Esophagus squamous epithelium (tissue), 5 donors: ENCODE results near the gene IL1RAPL2. TPM values are rescaled to one million over a fixed set of nuclear protein-coding genes. Genes with fewer than 3 reads are reported as not detected.

Source experiments
- DNase-seq: peaks from one replicate; lab custom pipeline; 2025; lab: John Stamatoyannopoulos, UW
- H3K27ac ChIP-seq, 4 donors: fragments of 200-600 bp; sonication (generic); one replicate each; pipeline ENCODE4 v1.5.1; 2016 to 2019; ENCODE audit warnings: mild to moderate bottlenecking in 1 of 4
- H3K27me3 ChIP-seq, 4 donors: fragments of 200-600 bp; sonication (generic); 1 replicate in 3 of 4; 2 replicates in 1 of 4; pipeline versions ENCODE4 v1.5.1 to v1.6.0; 2017 to 2021; ENCODE audit warnings: antibody characterized with exemption in 1 of 4
- H3K36me3 ChIP-seq, 3 donors: fragments of 200-600 bp; sonication (generic); one replicate each; pipeline ENCODE4 v1.5.1; 2016 to 2019
- H3K4me1 ChIP-seq, 3 donors: fragments of 200-600 bp; sonication (generic); one replicate each; pipeline ENCODE4 v1.5.1; 2017 to 2019
- H3K4me3 ChIP-seq, 4 donors: fragments of 200-600 bp; sonication (generic); 1 replicate in 3 of 4; 2 replicates in 1 of 4; pipeline ENCODE4 v1.5.1; 2016 to 2019; ENCODE audit warnings: mild to moderate bottlenecking in 2 of 4, moderate library complexity in 1 of 4
- H3K9me3 ChIP-seq, 3 donors: fragments of 200-600 bp; sonication (generic); one replicate each; pipeline ENCODE4 v1.5.1; 2016 to 2019
- CTCF ChIP-seq, 6 experiments: fragments of 450-650 bp in 4 of 6; fragments of 200-600 bp in 2 of 6; sonication (generic) in 2 of 6; IDR thresholded peaks; one replicate each; pipeline ENCODE4 v1.5.1; 2016 to 2019; ENCODE audit warnings: antibody characterized with exemption in 6 of 6, mild to moderate bottlenecking in 4 of 6, moderate library complexity in 4 of 6
- POLR2A ChIP-seq, 4 donors: fragments of 450-650 bp; IDR thresholded peaks; one replicate each; pipeline ENCODE4 v1.6.1; 2017; ENCODE audit warnings: antibody characterized with exemption in 4 of 4, mild to moderate bottlenecking in 4 of 4, moderate library complexity in 3 of 4
- WGBS, 2 donors: methylation state at CpG; one replicate each; pipeline ENCODE4 v1.1.5; 2018; 5-methylcytosine and 5-hydroxymethylcytosine counted together
- intact Hi-C: fragments of 100-400 bp; cut with DNase I; formaldehyde crosslinking; loops from one replicate; pipeline ENCODE4 v1.15.0; 2022
- total RNA-seq, 4 donors: library from RNA; depleted of rRNA; stranded (reverse); fragments of >200 nt; gene quantifications; one replicate each; pipeline ENCODE4 v1.1.0, GENCODE V29; 2016
- donor health status: DM: yes; HTN: yes; CAD: no.

Gene IL1RAPL2
- total RNA-seq, 4 donors from 2014 or later, result 0.09 TPM; not detected in 3

- 67 to 90% methylated on average over 1 of the region's 1 CpG for WGBS, 2 donors
- H3K9me3 ChIP-seq, result no peaks in the 10 kb centered on the region
- H3K4me3 ChIP-seq, result no peak overlapping the region
- no peaks in the 10 kb centered on the region for H3K4me1 ChIP-seq
- no peak for DNase-seq
- no peak overlapping the region for H3K27ac ChIP-seq
- TF ChIP-seq CTCF (IDR thresholded peaks at IDR 0.05) (no peak), POLR2A (IDR thresholded peaks at IDR 0.05) (no peak)
- H3K36me3 ChIP-seq, result no peaks in the 10 kb centered on the region
- intact Hi-C loops, result no loop called here
- H3K27me3 ChIP-seq, result peaks cover 0 to 3% (median 0%) of the 10 kb centered on the region in 4 donors
These were observed 551.6 kb downstream of the IL1RAPL2 start for GRCh38 chrX:105117621-105118020.

- Histone ChIP-seq H3K36me3 (no peaks in the 10 kb centered on the region), H3K4me1 (no peaks in the 10 kb centered on the region), H3K27ac (no peak overlapping the region), H3K9me3 (no peaks in the 10 kb centered on the region), H3K27me3 (peaks cover 0 to 3% (median 0%) of the 10 kb centered on the region in 4 donors), H3K4me3 (no peak overlapping the region)
- TF ChIP-seq CTCF (IDR thresholded peaks at IDR 0.05) (no peak), POLR2A (IDR thresholded peaks at IDR 0.05) (no peak)
- DNase-seq, result no peak
- WGBS, 2 donors, result 42 to 44% methylated on average over 4 of the region's 4 CpGs
- intact Hi-C loops, result no loop called here
These were observed 554.5 kb downstream of the IL1RAPL2 start for GRCh38 chrX:105120463-105120862.

- Histone ChIP-seq H3K4me3 (no peak overlapping the region), H3K36me3 (no peaks in the 10 kb centered on the region), H3K9me3 (no peaks in the 10 kb centered on the region), H3K27ac (no peak overlapping the region), H3K4me1 (no peaks in the 10 kb centered on the region), H3K27me3 (peaks cover 0 to 3% (median 0%) of the 10 kb centered on the region in 4 donors)
- intact Hi-C loops, result no loop called here
- no peak for TF ChIP-seq CTCF (IDR thresholded peaks at IDR 0.05)
- no peak for TF ChIP-seq POLR2A (IDR thresholded peaks at IDR 0.05)
- no peak for DNase-seq
- WGBS, 2 donors, result 42 to 59% methylated on average over 2 of the region's 2 CpGs
These were observed 555.2 kb downstream of the IL1RAPL2 start for GRCh38 chrX:105121186-105121585.

GRCh38 chrX:105126201-105126600 lies 560.2 kb downstream of the IL1RAPL2 start:
- intact Hi-C loops, result no loop called here
- Histone ChIP-seq H3K27ac (no peak overlapping the region), H3K27me3 (no peaks in the 10 kb centered on the region), H3K36me3 (no peaks in the 10 kb centered on the region), H3K4me3 (no peak overlapping the region), H3K9me3 (no peaks in the 10 kb centered on the region), H3K4me1 (no peaks in the 10 kb centered on the region)
- no peak for DNase-seq
- no peak for TF ChIP-seq CTCF (IDR thresholded peaks at IDR 0.05)
- no peak for TF ChIP-seq POLR2A (IDR thresholded peaks at IDR 0.05)

- Histone ChIP-seq H3K4me1 (no peaks in the 10 kb centered on the region), H3K4me3 (no peak overlapping the region), H3K27ac (no peak overlapping the region), H3K27me3 (no peaks in the 10 kb centered on the region), H3K9me3 (no peaks in the 10 kb centered on the region), H3K36me3 (no peaks in the 10 kb centered on the region)
- no peak for TF ChIP-seq CTCF (IDR thresholded peaks at IDR 0.05)
- TF ChIP-seq POLR2A (IDR thresholded peaks at IDR 0.05), result no peak
- no peak for DNase-seq
- intact Hi-C loops, result no loop called here
These were observed 568.3 kb downstream of the IL1RAPL2 start for GRCh38 chrX:105134273-105134672.
